GM12878 (cell line): ENCODE data around the gene UBP1. TPM values are rescaled to one million over a fixed set of nuclear protein-coding genes. Genes with fewer than 3 reads are reported as not detected.

Source experiments
- ATAC-seq: fragments of 200-7000 bp; cut with Tn5 transposase; 3 replicates; pipeline ENCODE4 v1.9.1; 2020; ENCODE audit warnings: mild to moderate bottlenecking, moderate library complexity
- BruUV-seq: library from RNA; stranded (reverse); fragments of 400-500 nt; replicated peaks from 2 replicates; lab custom pipeline; 2021; lab: Mats Ljungman, UMichigan
- CTCF ChIA-PET: fragments of 300-600 bp; sonication (Branson Sonifier 250); formaldehyde crosslinking; extraction: SDS; loops from one replicate; lab custom pipeline; 2021; ENCODE audit warnings: inconsistent platforms; lab: Yijun Ruan, JAX
- POLR2A ChIA-PET: fragments of 350-600 bp; formaldehyde crosslinking; extraction: SDS; loops from one replicate; lab custom pipeline; 2021; ENCODE audit warnings: inconsistent platforms; lab: Charles Lee
- RAD21 ChIA-PET: fragments of 300-600 bp; sonication (Branson Sonifier 250); formaldehyde crosslinking; loops from one replicate; lab custom pipeline; 2023; ENCODE audit warnings: antibody characterized with exemption; ENCODE audit not compliant: unreplicated experiment; lab: Charles Lee
- SMC1A ChIA-PET: fragments of 300-600 bp; sonication (Branson Sonifier 250); formaldehyde crosslinking; loops from one replicate; lab custom pipeline; 2023; ENCODE audit not compliant: unreplicated experiment, uncharacterized antibody; lab: Charles Lee
- DNase-seq: peaks from one replicate; pipeline ENCODE4 v3.0.0-alpha.2; 2011; ENCODE audit warnings: low read depth, low spot score
- FAIRE-seq: peaks from 3 replicates; lab custom pipeline; 2011; peaks lifted over from hg19 to GRCh38; lab: Jason Lieb, UNC
- H2AFZ ChIP-seq: 2 replicates; pipeline ENCODE4 v1.6.0; 2011; ENCODE audit warnings: low read depth, low read length, control low read depth; ENCODE audit not compliant: control insufficient read depth
- H3K27ac ChIP-seq: 2 replicates; pipeline ENCODE4 v1.5.1; 2011; ENCODE audit warnings: control low read depth; ENCODE audit not compliant: control insufficient read depth, insufficient read depth
- H3K27me3 ChIP-seq, 2 experiments: replicated peaks in 1 of 2; 2 replicates each; pipeline versions ENCODE4 v1.6.0 to v1.6.1; 2011; ENCODE audit warnings: low read length in 1 of 2; ENCODE audit not compliant: control insufficient read depth in 2 of 2, insufficient read depth in 2 of 2
- H3K36me3 ChIP-seq, 2 experiments: 2 replicates each; pipeline ENCODE4 v1.5.1; 2011; ENCODE audit warnings: low read length in 1 of 2; ENCODE audit not compliant: control insufficient read depth in 2 of 2, insufficient read depth in 2 of 2
- H3K4me1 ChIP-seq: 2 replicates; pipeline ENCODE4 v1.6.1; 2011; ENCODE audit warnings: mild to moderate bottlenecking, low read length, moderate library complexity, mixed read lengths; ENCODE audit not compliant: control insufficient read depth, insufficient read depth
- H3K4me2 ChIP-seq: 2 replicates; pipeline ENCODE4 v1.6.0; 2011; ENCODE audit warnings: control low read depth; ENCODE audit not compliant: control insufficient read depth, insufficient read depth
- H3K4me3 ChIP-seq: fragments of 200-600 bp; sonication (generic); 2 replicates; pipeline ENCODE4 v1.5.1; 2016
- H3K79me2 ChIP-seq: 2 replicates; pipeline ENCODE4 v1.6.0; 2011; ENCODE audit warnings: low read length; ENCODE audit not compliant: control insufficient read depth, insufficient read depth
- H3K9ac ChIP-seq: 2 replicates; pipeline ENCODE4 v1.8.0; 2011; ENCODE audit warnings: low read length, control low read depth, mixed read lengths; ENCODE audit not compliant: control insufficient read depth, insufficient read depth
- H3K9me3 ChIP-seq: replicated peaks from 3 replicates; pipeline ENCODE4 v1.5.1; 2011; ENCODE audit warnings: mild to moderate bottlenecking, low read length; ENCODE audit not compliant: control insufficient read depth, insufficient read depth
- H4K20me1 ChIP-seq: 2 replicates; pipeline ENCODE4 v1.6.0; 2011; ENCODE audit not compliant: control insufficient read depth, insufficient read depth
- BCL3 ChIP-seq: IDR thresholded peaks from 2 replicates; pipeline ENCODE4 v1.6.1; 2011; ENCODE audit warnings: borderline replicate concordance, low read depth, mild to moderate bottlenecking, moderate library complexity, low read length; ENCODE audit not compliant: insufficient read depth, poor library complexity, severe bottlenecking
- CHD1 ChIP-seq: IDR thresholded peaks from 2 replicates; pipeline ENCODE4 v1.6.1; 2012; ENCODE audit warnings: low read depth, low read length, improper control_type of control experiment
- CREB1 ChIP-seq: IDR thresholded peaks from 2 replicates; pipeline ENCODE4 v1.6.1; 2012; ENCODE audit warnings: low read depth, mild to moderate bottlenecking, inconsistent platforms
- CREM ChIP-seq: IDR thresholded peaks from 2 replicates; pipeline ENCODE4 v1.6.1; 2014; ENCODE audit warnings: antibody characterized with exemption, low read depth
- ELK1 ChIP-seq: IDR thresholded peaks from 2 replicates; pipeline ENCODE4 v1.6.1; 2012; ENCODE audit warnings: low read depth, low read length, improper control_type of control experiment
- MAX ChIP-seq: IDR thresholded peaks from 2 replicates; pipeline ENCODE4 v1.6.1; 2012; ENCODE audit warnings: low read depth, low read length, improper control_type of control experiment
- MLLT1 ChIP-seq: fragments of 450-650 bp; IDR thresholded peaks from 2 replicates; pipeline ENCODE4 v1.6.1; 2016; ENCODE audit warnings: mild to moderate bottlenecking
- NRF1 ChIP-seq: conservative IDR thresholded peaks from 2 replicates; pipeline ENCODE4 v1.6.1; 2011; ENCODE audit warnings: mild to moderate bottlenecking, low read depth, low read length, improper control_type of control experiment
- POLR2A ChIP-seq: IDR thresholded peaks from 2 replicates; pipeline ENCODE4 v1.6.1; 2011; ENCODE audit warnings: low read depth, mild to moderate bottlenecking, low read length
- RAD51 ChIP-seq: fragments of 450-650 bp; IDR thresholded peaks from 2 replicates; pipeline ENCODE4 v1.6.1; 2016; ENCODE audit warnings: moderate library complexity, mild to moderate bottlenecking, inconsistent platforms
- SIX5 ChIP-seq: IDR thresholded peaks from 2 replicates; pipeline ENCODE4 v1.6.1; 2011; ENCODE audit warnings: mild to moderate bottlenecking, low read depth, low read length, moderate library complexity; ENCODE audit not compliant: severe bottlenecking
- STAT1 ChIP-seq: fragments of 450-650 bp; conservative IDR thresholded peaks from 2 replicates; pipeline ENCODE4 v1.6.1; 2014; ENCODE audit warnings: antibody characterized with exemption, mild to moderate bottlenecking
- WGBS: methylation state at CpG from one replicate; pipeline ENCODE4 v1.1.6; 2016; ENCODE audit warnings: low lambda C conversion rate; ENCODE audit not compliant: insufficient replicate concordance, insufficient coverage; ENCODE audit errors: missing lambda C conversion rate; 5-methylcytosine and 5-hydroxymethylcytosine counted together
- in situ Hi-C: fragments of 300-500 bp; cut with MboI; formaldehyde crosslinking; loops from 9 replicates; pipeline ENCODE4 v1.14.3; 2018; ENCODE audit warnings: mixed read lengths
- intact Hi-C: fragments of 100-400 bp; cut with micrococcal nuclease; formaldehyde crosslinking; loops from one replicate; pipeline ENCODE4 v1.14.2; 2022; ENCODE audit not compliant: unreplicated experiment
- polyA plus RNA-seq, 11 experiments: library from polyadenylated mRNA; depleted of rRNA in 4 of 11; unstranded in 6 of 11; stranded (reverse) in 5 of 11; fragments of >200 nt; fragmentation: Nextera tagmentation in 4 of 11; fragmentation: Illumina TruSeq in 1 of 11; extraction: Ambion mirVana in 4 of 11; extraction: Trizol in 1 of 11; gene quantifications; 1 replicate in 1 of 11; 2 replicates in 10 of 11; pipeline versions ENCODE4 v1.2.1 to v1.2.3, GENCODE V29; 2011 to 2016; ENCODE audit warnings: inconsistent platforms in 2 of 11, missing spikeins in 2 of 11, low read depth in 1 of 11
- total RNA-seq, 4 experiments: library from RNA; depleted of rRNA in 3 of 4; stranded (reverse); fragments of >200 nt in 3 of 4; fragmentation: Illumina TruSeq in 1 of 4; extraction: Trizol in 1 of 4; gene quantifications; 2 replicates each; pipeline versions ENCODE4 v1.2.1 to v1.2.3, GENCODE V29; 2013 to 2021

UBP1 gene
- total and polyA plus RNA-seq, 10 of the 15 experiments (the other 5 are each of a cell fraction or from before 2014, with no cell fraction given), result 9.3 to 93.6 (median 52.4) TPM

- POLR2A ChIA-PET, result no interaction called here
- ATAC-seq, result no peak
- H3K79me2 ChIP-seq, result no peaks in the 10 kb centered on the region
- no peaks in the 10 kb centered on the region for H4K20me1 ChIP-seq
- no peak overlapping the region for H3K9ac ChIP-seq
- RAD21 ChIA-PET, result no interaction called here
- no peaks in the 10 kb centered on the region for H3K9me3 ChIP-seq
- DNase-seq, result no peak
- in situ Hi-C loops (no loop called here), intact Hi-C loops (no loop called here)
- no peaks in the 10 kb centered on the region for H3K4me1 ChIP-seq
- SMC1A ChIA-PET, result interaction anchor here (0.5 to 0.9 kb wide), 2 partner anchors 8 to 14 kb away, joined by 3 read pairs; no protein-coding TSS in a partner anchor
- H2AFZ ChIP-seq, result no peak overlapping the region
- H3K27ac ChIP-seq, result no peak overlapping the region
- 82% methylated on average over 1 of the region's 1 CpG for WGBS
- H3K27me3 ChIP-seq, result no peaks in the 10 kb centered on the region
- H3K4me2 ChIP-seq, result no peak overlapping the region
- CTCF ChIA-PET, result interaction anchor here (1.1 to 3.4 kb wide), 3 partner anchors 14 to 400 kb away, joined by 3 to 32 read pairs (median 4); no protein-coding TSS in a partner anchor
- BruUV-seq, result no TSS peak
- H3K4me3 ChIP-seq, result no peak overlapping the region
- FAIRE-seq, result no peak
- TF ChIP-seq CHD1 (no peak), MAX (no peak), STAT1 (no peak), SIX5 (no peak), ELK1 (no peak)
- H3K36me3 ChIP-seq, result peaks cover 6 to 8% of the 10 kb centered on the region in 2 experiments; a peak in 3 of 4 replicates
These were observed 53.6 kb downstream of the UBP1 start for GRCh38 chr3:33386631-33387030.

GRCh38 chr3:33385423-33385822 lies 54.8 kb downstream of the UBP1 start:
- no peak overlapping the region for H3K4me3 ChIP-seq
- peaks cover 4 to 7% of the 10 kb centered on the region in 2 experiments; a peak in 2 of 4 replicates for H3K36me3 ChIP-seq
- no peaks in the 10 kb centered on the region for H3K79me2 ChIP-seq
- no peak overlapping the region for H3K4me2 ChIP-seq
- ChIA-PET SMC1A (interaction anchor here (1.0 to 1.1 kb wide), 2 partner anchors 45 to 112 kb away, joined by 3 read pairs; no protein-coding TSS in a partner anchor), RAD21 (interaction anchor here (1.0 kb wide), 1 partner anchor 52 kb away, joined by 3 read pairs; no protein-coding TSS in a partner anchor), POLR2A (no interaction called here), CTCF (interaction anchor here (0.9 to 3.4 kb wide), 2 partner anchors 9 to 13 kb away, joined by 3 to 32 read pairs; no protein-coding TSS in a partner anchor)
- intact Hi-C loops, result no loop called here
- FAIRE-seq, result no peak
- no peaks in the 10 kb centered on the region for H4K20me1 ChIP-seq
- H3K9ac ChIP-seq, result no peak overlapping the region
- no peaks in the 10 kb centered on the region for H3K9me3 ChIP-seq
- in situ Hi-C loops, result no loop called here
- no peak for DNase-seq
- WGBS, result 88% methylated on average over 5 of the region's 5 CpGs
- no peaks in the 10 kb centered on the region for H3K27me3 ChIP-seq
- no TSS peak for BruUV-seq
- no peak for ATAC-seq
- no peaks in the 10 kb centered on the region for H3K4me1 ChIP-seq
- no peak overlapping the region for H2AFZ ChIP-seq
- TF ChIP-seq POLR2A (peak; percentile 46; the same call in 1 of the 2 replicates), RAD51 (no peak), NRF1 (no peak), MLLT1 (no peak), CREB1 (peak; percentile 47; the same call in 1 of the 2 replicates), CREM (no peak), BCL3 (no peak)
- H3K27ac ChIP-seq, result peak overlapping the region; percentile 46
